Stimulated activated naive CD4-positive, alpha-beta T cell treated with Interleukin-2 at 50 U/mL for 16 hours (primary cell): ENCODE results near the gene PKD1.
"Not testable (repeated sequence)": the region's sequence is repeated elsewhere in the genome, so short reads cannot be mapped to it uniquely, and the experiment has no call there.

Experiments
- DNase-seq: peaks from one replicate; lab custom pipeline; 2025; lab: John Stamatoyannopoulos, UW

Gene PKD1

DNA sequence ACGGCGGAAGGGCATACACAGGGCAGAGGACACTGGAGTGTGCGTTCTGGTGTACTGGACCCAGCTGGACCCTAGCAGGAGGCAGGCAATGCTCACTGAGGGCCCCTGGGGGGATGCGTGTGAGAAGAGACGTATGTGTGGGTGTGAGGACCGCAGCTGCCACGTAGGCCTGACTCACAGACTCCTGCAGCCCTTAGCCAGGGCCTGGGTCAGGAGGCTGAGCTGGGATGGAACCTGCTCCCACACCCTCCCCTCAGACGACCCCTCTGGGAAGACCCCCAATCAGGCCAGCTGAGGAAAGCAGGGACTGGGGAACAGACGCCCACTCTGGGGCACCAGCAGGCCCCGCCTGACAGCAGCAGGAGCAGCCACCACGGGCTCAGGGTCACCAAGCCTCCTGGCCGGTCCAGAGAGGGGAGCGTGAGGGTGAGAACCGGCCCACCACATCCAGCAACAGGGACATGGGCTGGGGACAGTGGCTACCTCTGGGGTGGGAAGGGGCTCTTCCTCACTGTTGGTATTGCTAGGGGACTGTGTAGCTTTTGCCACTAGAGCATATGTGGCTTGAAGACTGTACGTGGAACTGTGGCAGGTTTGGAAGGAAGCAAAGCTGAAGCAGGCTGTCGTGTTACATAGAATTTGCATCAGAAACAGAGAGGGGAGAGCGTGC is 28.4 kb downstream of the PKD1 start:
- DNase-seq, result not testable (repeated sequence)

- DNase-seq, result not testable (repeated sequence)
Observed at GRCh38 chr16:2106211-2106610, 29.5 kb downstream of the PKD1 start.

- DNase-seq, result not testable (repeated sequence)
Observed at GRCh38 chr16:2105769-2106168, 29.9 kb downstream of the PKD1 start.

DNA sequence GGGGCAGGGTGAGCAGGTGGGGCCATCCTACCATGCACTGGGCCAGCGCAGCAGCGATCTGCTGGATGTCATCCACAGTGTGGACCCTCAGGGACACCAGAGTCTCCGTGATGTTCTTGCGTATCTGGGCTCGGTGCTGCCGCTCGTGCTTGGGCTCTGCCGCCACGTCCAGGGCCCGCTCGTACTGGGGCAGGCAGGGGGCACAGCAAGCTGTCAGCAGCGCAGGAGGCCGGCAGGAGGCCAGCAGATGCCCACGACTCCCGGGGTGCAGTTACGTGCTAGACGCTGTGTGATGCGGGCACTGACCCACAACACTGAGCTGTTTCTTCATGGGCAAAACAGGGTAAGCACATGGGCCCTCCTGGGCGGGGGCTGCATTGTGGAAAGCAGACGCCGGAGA is 30.4 kb downstream of the PKD1 start:
- not testable (repeated sequence) for DNase-seq

- not testable (repeated sequence) for DNase-seq
Observed at GRCh38 chr16:2104464-2104863, 31.2 kb downstream of the PKD1 start.

DNA sequence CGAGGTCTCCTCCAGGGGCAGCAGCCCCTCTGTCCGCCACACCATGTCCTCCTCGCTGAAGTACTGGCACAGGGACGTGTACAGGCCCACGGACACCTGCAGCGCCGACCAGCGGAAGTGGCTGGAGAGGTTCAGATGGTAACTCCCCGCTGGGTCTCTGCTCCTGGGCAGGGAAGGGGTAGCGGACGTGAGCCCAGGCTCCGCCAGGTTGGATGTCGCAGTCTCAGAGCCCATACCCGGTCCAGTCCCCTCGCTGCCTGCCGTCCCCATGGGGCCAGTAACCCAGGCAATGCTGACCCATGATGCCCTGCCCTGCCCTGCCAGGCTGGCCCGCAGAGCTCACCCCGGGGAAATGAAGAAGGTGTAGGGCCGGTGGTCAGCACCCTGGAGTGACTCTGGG is 33.2 kb downstream of the PKD1 start:
- no peak for DNase-seq

GRCh38 chr16:2101581-2101980 is 34.1 kb downstream of the PKD1 start:
- not testable (repeated sequence) for DNase-seq

DNA sequence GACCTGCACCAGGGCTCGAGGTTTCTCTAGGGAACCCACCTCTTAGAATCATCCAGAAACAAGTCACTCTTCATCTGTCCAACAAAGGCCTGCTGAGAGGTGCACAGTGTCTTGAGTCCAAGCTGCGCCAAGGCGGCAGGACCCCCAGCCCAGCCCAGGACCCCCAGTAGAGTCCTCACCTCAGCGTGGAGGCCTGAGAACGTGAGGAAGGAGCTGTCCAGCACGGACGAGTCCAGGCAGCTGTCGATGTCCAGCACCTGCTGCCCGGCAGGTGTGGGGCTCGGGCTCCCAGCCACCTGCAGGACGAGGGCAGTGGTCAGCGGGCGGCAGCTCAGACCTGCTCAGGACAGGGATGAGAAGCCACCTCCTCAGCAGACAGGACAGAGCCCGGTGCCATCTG is 38.0 kb downstream of the PKD1 start:
- DNase-seq, result not testable (repeated sequence)

GRCh38 chr16:2096853-2097595 is 38.7 kb downstream of the PKD1 start:
- DNase-seq, result no peak

GRCh38 chr16:2095918-2096582 is 39.6 kb downstream of the PKD1 start:
- no peak for DNase-seq

GRCh38 chr16:2095315-2095853 is 40.3 kb downstream of the PKD1 start:
- DNase-seq, result no peak

DNA sequence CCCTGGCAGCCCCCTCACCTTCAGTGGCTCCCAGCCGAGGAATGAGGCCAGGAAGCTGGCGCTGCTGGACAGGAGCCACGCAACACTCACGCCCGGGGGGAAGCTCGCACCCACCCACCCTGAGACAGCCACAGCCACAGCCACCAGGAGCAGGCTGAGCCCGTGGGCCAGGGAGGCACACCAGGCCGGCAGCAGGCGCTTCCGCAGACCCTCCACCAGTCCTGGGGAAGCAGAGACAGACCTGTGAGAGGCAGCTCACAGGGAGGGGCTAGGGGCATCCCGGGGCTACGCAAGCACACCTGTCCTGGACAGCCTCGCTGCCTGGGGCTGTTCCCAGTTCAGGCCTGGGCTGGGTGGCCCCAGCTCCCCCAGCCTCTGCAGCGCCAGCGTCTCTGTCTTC is 41.9 kb downstream of the PKD1 start:
- DNase-seq, result no peak

DNA sequence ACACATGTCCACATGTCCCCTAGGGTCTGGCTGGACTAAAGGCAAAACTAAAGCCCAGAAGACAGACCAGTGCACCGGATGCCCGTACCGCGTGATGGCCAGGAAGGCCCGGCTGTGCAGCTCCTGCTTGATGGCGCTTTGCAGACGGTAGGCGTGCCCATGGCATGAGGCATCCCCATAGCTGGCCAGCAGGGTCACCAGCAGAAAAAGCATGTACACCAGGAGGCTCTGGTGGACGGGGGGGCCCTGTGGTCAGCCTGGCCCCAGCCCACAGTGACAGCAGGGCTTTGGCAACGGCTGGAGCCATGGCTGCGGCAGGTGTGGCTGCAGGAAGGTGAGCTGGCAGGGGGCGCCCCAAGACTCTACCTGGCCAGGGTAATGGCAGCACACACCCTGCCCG is 42.8 kb downstream of the PKD1 start:
- no peak for DNase-seq

DNA sequence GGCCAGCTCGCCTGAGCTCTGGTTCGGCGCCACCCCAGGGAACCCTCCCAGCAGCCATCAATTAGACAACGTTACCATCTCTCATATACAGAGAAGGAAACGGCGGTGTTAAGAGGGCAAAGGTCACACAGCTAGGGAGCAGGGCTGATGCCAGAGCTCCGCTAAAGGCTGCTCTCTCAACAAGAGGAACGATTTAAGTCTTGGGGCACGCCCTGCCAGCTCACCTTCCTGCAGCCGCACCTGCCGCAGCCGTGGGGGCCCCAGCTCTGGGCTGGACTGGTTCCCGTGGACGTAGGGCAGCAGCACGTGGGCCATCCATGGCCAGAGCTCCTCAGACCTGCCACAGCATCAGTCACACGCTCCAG is 43.5 kb downstream of the PKD1 start:
- DNase-seq, result no peak

- no peak for DNase-seq
Observed at GRCh38 chr16:2091547-2092255, 44.0 kb downstream of the PKD1 start.

GRCh38 chr16:2090777-2091546 is 44.7 kb downstream of the PKD1 start:
- DNase-seq, result no peak

- no peak for DNase-seq
Observed at GRCh38 chr16:2090481-2090776, 45.3 kb downstream of the PKD1 start.

DNA sequence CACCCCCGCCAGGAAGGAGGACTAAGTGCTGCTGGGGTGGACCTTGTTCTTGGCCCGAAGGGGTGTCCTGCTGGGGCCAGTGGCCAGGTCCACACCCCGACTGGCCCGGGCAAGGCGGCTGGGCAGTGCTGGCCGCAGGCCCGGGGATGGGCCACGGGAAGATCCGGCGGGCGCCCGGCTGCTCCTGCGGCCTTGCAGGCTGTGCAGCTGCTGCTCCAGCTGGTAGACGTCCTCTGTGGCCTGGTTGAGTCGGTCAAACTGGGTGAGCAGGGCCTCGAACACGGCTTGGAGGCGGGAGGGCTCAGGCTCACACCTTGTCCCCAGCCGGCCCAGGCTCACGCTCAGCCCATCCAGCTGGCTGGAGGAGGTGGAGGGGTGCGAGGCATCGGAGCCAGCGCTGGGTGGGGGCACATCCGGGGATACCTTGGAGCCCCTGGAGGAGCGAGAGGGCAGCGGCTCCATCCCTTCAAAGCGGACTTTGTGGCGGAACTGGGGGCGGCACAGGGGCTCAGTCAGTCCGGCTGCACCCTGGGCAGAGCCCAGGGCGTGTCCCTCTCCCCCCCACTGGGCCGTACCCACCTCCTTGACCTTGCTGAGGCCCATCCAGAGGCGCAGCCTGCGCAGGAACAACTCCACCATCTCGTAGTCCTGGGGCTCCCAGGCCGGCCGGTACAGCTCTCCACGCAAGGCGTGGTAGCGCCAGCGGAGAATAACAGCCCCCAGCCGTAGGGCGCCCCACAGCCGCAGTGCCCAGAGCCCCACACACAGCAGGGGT is 45.8 kb downstream of the PKD1 start:
- DNase-seq, result no peak

DNA sequence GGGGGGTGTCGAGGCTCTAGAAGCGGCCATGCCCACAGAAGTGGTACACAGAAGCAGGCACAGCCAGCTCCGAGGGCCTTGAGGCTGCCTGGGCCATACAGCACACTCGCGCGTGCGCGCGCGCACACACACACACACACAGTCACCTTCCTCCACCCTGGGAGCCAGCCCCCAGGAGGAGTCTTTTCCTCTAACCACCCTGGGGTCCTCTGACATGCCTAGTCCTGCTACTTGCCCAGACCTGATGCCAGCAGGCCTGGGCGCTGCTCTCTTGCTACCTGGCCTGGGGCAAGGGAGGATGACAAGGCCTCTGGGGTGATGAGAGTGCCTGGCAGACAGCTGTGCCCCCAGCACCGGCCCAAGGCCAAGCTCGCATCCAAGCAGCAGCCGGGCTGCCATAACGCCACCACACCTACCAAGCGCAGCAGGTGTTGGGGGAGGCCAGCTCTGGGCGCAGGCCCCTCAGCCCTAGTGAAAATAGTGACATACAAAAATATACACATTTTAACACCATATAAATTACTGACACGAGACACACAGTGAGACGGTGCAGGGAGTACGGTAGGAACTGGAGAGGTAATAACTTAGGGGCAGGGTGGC is 46.8 kb downstream of the PKD1 start:
- DNase-seq, result no peak
